ENCODE measurements around the gene KCNJ4.
"Not testable (repeated sequence)": the region's sequence is repeated elsewhere in the genome, so short reads cannot be mapped to it uniquely, and the experiment has no call there.

KCNJ4 gene

GRCh38 chr22:38381371-38381770 lies 73.6 kb downstream of the KCNJ4 start:
- DNase-seq (ENCODE audit: low read depth), result not testable (repeated sequence)
